ENCODE results near the gene NCAM2.
A peak's percentile ranks its signal among the peaks of the same experiment; 100 is the strongest.

Gene NCAM2

GRCh38 chr21:20998456-20998789 is 214 bp downstream of the NCAM2 start:
- no peaks in the 10 kb centered on the region for H3K27me3 ChIP-seq (ENCODE audit: control insufficient read depth, insufficient read depth, low read length)
- H3K4me2 ChIP-seq (ENCODE audit: low read length) = peak overlapping the region; percentile 64
- TF ChIP-seq CTCF (IDR thresholded peaks at IDR 0.05) = no peak
- no peaks in the 10 kb centered on the region for H3K79me2 ChIP-seq
- no peak overlapping the region for H3K9ac ChIP-seq
- no peaks in the 10 kb centered on the region for H3K36me3 ChIP-seq (ENCODE audit: control insufficient read depth, insufficient read depth, low read length)
- no peaks in the 10 kb centered on the region for H3K4me1 ChIP-seq
- peak overlapping the region; percentile 56 for H3K4me3 ChIP-seq (ENCODE audit: low read depth, low read length)
- no peak overlapping the region for H3K27ac ChIP-seq
- H3K9me3 ChIP-seq (ENCODE audit: control insufficient read depth, low read length) = no peaks in the 10 kb centered on the region
- peak overlapping the region; percentile 60 for H2AFZ ChIP-seq

- Histone ChIP-seq H3K79me2 (no peaks in the 10 kb centered on the region), H3K4me2 (ENCODE audit: low read length) (peak overlapping the region; percentile 64), H3K4me3 (ENCODE audit: low read depth, low read length) (peak overlapping the region; percentile 56), H3K9ac (no peak overlapping the region), H3K36me3 (ENCODE audit: control insufficient read depth, insufficient read depth, low read length) (no peaks in the 10 kb centered on the region), H2AFZ (peak overlapping the region; percentile 60), H3K27me3 (ENCODE audit: control insufficient read depth, insufficient read depth, low read length) (no peaks in the 10 kb centered on the region), H3K27ac (no peak overlapping the region), H3K4me1 (no peaks in the 10 kb centered on the region), H3K9me3 (ENCODE audit: control insufficient read depth, low read length) (no peaks in the 10 kb centered on the region)
- TF ChIP-seq CTCF (IDR thresholded peaks at IDR 0.05) = no peak
Observed at GRCh38 chr21:20998886-20999285, 677 bp downstream of the NCAM2 start.

GRCh38 chr21:20999659-21000058 is 1.4 kb downstream of the NCAM2 start:
- Histone ChIP-seq H3K4me2 (ENCODE audit: low read length) (no peak overlapping the region), H3K27me3 (ENCODE audit: control insufficient read depth, insufficient read depth, low read length) (no peaks in the 10 kb centered on the region), H3K36me3 (ENCODE audit: control insufficient read depth, insufficient read depth, low read length) (no peaks in the 10 kb centered on the region), H3K79me2 (no peaks in the 10 kb centered on the region), H3K27ac (no peak overlapping the region), H3K4me3 (ENCODE audit: low read depth, low read length) (no peak overlapping the region), H3K9ac (no peak overlapping the region), H3K4me1 (no peaks in the 10 kb centered on the region), H3K9me3 (ENCODE audit: control insufficient read depth, low read length) (no peaks in the 10 kb centered on the region), H2AFZ (no peak overlapping the region)
- peak; percentile 19 for TF ChIP-seq CTCF (IDR thresholded peaks at IDR 0.05)

- H3K4me3 ChIP-seq (ENCODE audit: low read depth, low read length) = no peak overlapping the region
- no peaks in the 10 kb centered on the region for H3K36me3 ChIP-seq (ENCODE audit: control insufficient read depth, insufficient read depth, low read length)
- H3K9ac ChIP-seq = no peak overlapping the region
- H3K27me3 ChIP-seq (ENCODE audit: control insufficient read depth, insufficient read depth, low read length) = no peaks in the 10 kb centered on the region
- no peak overlapping the region for H2AFZ ChIP-seq
- no peaks in the 10 kb centered on the region for H3K79me2 ChIP-seq
- no peak overlapping the region for H3K27ac ChIP-seq
- no peaks in the 10 kb centered on the region for H3K9me3 ChIP-seq (ENCODE audit: control insufficient read depth, low read length)
- TF ChIP-seq CTCF (IDR thresholded peaks at IDR 0.05) = no peak
- H3K4me2 ChIP-seq (ENCODE audit: low read length) = no peak overlapping the region
- no peaks in the 10 kb centered on the region for H3K4me1 ChIP-seq
Observed at GRCh38 chr21:21000591-21001175, 2.5 kb downstream of the NCAM2 start.

- Histone ChIP-seq H3K36me3 (ENCODE audit: control insufficient read depth, insufficient read depth, low read length) (no peaks in the 10 kb centered on the region), H3K4me3 (ENCODE audit: low read depth, low read length) (no peak overlapping the region), H2AFZ (no peak overlapping the region), H3K79me2 (no peaks in the 10 kb centered on the region), H3K27ac (no peak overlapping the region), H3K9ac (no peak overlapping the region), H3K9me3 (ENCODE audit: control insufficient read depth, low read length) (no peaks in the 10 kb centered on the region), H3K4me1 (no peaks in the 10 kb centered on the region), H3K27me3 (ENCODE audit: control insufficient read depth, insufficient read depth, low read length) (no peaks in the 10 kb centered on the region), H3K4me2 (ENCODE audit: low read length) (no peak overlapping the region)
- no peak for TF ChIP-seq CTCF (IDR thresholded peaks at IDR 0.05)
Observed at GRCh38 chr21:21001591-21002100, 3.4 kb downstream of the NCAM2 start.

Data from parathyroid adenoma (tissue), 2 donors.